Hepatic stellate cell (primary cell): ENCODE measurements around the gene COL19A1.

Source experiments
- DNase-seq: peaks from one replicate; pipeline ENCODE4 v3.0.0; 2011; ENCODE audit warnings: low spot score

Gene COL19A1

GRCh38 chr6:70221715-70222438 lies 355.5 kb downstream of the COL19A1 start:
- DNase-seq = no peak

DNA sequence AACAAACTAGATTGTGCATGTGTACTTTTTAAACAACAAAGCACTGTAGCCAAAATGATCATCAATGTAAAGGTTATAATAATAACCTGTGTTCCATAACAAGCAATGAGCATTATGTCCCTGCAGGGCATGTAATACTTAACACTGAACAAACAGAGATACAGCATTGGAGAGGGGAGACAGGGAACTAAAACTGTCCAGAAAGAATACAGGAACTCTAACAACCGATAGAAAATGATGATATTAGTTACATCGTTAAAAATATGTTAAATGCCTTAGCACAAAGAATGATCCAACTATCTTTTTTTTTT lies 356.0 kb downstream of the COL19A1 start:
- DNase-seq = no peak

DNA sequence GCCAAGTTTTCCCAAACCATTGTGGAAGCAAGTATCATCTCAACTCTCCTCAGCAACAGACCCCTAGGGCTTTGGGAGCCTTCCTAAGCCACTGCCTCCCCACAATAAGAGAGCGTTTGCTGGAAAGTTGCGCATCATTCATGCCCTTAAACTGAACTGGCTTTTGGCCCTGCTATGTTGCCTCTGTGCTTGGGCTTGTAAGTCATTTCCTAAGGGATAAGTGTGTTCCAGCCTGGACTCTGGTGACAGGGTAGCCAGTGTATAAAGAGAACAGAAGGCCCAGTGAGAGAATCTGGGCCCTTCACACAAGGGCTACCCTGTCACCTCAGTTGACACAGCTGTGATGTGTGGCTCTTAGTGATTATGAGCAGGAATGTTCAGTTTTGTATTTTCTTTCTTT lies 358.7 kb downstream of the COL19A1 start:
- DNase-seq = no peak

DNA sequence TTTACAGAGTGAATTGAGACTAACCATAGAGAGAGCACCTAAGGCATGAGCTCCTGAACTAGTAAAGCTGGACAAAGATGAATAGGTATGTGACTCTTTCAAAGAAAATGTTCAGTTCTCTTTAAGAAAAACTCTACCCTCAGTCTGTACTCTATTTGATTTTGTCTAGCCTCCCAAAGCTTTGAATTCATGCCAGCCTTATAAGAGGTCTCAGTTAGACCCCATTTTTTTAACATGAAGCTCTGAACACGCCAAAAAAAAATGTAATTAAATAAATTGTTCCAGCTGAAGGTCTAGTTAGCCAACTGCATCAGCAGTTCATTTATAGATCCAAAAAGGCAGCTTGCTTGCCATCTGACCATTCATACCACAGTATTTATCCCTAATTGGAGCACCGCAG lies 365.0 kb downstream of the COL19A1 start:
- DNase-seq = no peak

DNA sequence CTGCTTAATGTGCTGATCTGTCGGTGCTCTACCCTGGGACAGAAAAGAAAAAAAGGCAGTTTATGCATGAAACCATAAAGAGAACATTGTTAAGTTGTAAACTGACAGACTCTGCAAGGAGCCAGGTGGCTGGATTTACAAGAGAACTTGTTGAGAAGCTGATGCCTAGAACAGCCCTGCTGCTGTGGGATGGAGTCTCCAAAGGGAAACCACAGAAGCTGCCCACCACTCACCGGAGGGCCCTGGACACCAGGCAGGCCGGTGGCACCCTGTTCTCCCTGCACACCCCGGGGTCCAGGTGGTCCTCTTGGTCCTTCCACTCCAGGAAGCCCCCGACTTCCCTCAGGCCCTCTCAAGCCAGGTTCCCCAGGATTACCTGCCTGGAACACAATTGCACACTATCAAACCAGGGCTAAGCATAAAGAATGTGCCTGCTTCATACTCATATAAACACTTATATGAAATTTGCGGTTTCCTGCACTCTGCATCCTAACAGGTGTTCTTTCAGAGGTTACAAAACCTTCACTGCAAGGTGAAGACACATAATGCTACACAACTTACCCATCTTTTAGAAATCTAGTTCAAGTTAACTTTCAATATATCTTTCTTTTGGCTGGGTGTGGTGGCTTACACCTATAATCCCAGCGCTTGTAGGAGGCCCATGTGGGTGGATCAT lies 368.3 kb downstream of the COL19A1 start:
- no peak for DNase-seq

- DNase-seq = no peak
These were observed 370.0 kb downstream of the COL19A1 start for GRCh38 chr6:70236343-70236742.

- DNase-seq = no peak
These were observed 374.7 kb downstream of the COL19A1 start for GRCh38 chr6:70241031-70241430.

DNA sequence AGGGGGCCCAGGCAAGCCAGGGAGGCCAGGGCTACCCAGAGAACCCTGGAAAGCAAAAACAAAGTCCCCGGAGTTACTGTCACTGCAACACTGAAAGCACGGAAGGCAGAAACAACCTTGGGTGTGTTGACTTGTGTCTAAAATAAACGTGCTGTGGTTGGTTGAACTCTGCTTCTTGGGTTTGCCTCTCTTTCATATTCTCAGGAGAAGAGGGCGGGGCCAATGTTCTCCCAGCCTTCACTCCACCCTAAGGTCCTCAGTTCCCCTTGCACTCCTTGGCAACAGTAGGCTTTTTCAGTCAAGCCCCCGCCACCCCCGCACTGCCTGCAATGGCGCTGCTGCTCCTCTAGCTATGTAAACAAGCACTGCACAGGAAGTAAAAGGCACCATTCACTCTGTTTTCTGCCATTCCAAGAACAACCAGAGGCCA lies 375.6 kb downstream of the COL19A1 start:
- DNase-seq = no peak

DNA sequence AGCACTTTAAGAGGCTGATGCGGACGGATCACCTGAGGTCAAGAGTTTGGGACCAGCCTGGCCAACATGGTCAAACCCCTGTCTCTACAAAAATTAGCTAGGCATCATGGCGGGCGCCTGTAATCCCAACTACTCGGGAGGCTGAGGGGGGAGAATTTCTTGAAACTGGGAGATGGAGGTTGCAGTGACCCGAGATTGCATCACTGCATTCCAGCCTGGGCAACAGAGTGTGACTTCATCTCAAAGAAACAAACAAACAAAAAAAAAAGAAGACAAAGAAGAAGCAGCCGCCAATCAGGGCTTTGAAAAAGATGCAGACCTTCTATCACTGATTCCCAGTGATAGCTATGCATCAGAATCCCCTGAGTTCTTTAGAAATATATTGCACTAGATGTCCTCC lies 379.8 kb downstream of the COL19A1 start:
- no peak for DNase-seq

- DNase-seq = no peak
These were observed 386.2 kb downstream of the COL19A1 start for GRCh38 chr6:70252604-70253003.

- DNase-seq = no peak
These were observed 387.6 kb downstream of the COL19A1 start for GRCh38 chr6:70253923-70254322.

GRCh38 chr6:70254784-70255183 lies 388.4 kb downstream of the COL19A1 start:
- no peak for DNase-seq

GRCh38 chr6:70257768-70258273 lies 391.5 kb downstream of the COL19A1 start:
- DNase-seq = no peak

DNA sequence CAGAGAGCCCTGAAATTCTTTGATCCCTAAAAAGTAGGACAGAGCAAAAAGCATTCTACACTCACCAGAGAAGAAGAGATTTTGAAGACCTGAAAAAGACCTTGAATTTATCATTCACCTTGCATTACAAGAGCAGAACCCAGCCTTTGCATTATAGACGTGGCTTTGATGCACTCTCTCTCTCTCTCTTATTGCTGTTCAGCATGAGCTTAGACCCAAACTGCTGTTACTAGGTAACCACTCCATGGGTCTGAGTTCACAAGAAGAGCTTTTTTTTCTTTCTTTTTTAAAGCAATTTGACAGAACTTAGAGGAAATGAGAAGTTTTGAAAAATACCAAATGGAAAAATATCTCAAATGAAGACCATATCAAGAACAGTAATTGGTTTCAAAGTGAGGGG lies 392.1 kb downstream of the COL19A1 start:
- no peak for DNase-seq
